Activated CD8-positive, alpha-beta T cell treated with anti-CD3 and anti-CD28 coated beads, Interleukin-2, amount 10 ng/mL, durations not matched to agents 7 days and 5 days (primary cell): ENCODE data around the gene ARHGDIG. TPM values are rescaled to one million over a fixed set of nuclear protein-coding genes. Genes with fewer than 3 reads are reported as not detected.
"Not testable (repeated sequence)": the region's sequence is repeated elsewhere in the genome, so short reads cannot be mapped to it uniquely, and the experiment has no call there.

ENCODE experiments used
- ATAC-seq: fragments of 150-1000 bp; cut with Tn5 transposase; one replicate; pipeline ENCODE4 v1.10.0; 2021; ENCODE audit warnings: moderate library complexity
- CTCF ChIA-PET: fragments of 350-600 bp; sonication (Branson Sonifier 250); formaldehyde crosslinking; loops from one replicate; lab custom pipeline; 2021; ENCODE audit warnings: antibody characterized with exemption; lab: Charles Lee
- POLR2A ChIA-PET: fragments of 350-600 bp; sonication (Branson Sonifier 250); formaldehyde crosslinking; loops from one replicate; lab custom pipeline; 2021; ENCODE audit warnings: antibody characterized with exemption; lab: Charles Lee
- DNase-seq: peaks from one replicate; pipeline ENCODE4 v3.0.0-alpha.2; 2020
- H3K27ac Mint-ChIP-seq: one replicate; pipeline ENCODE4 v1.8.0; 2021; ENCODE audit warnings: mild to moderate bottlenecking, mixed read lengths
- H3K27me3 Mint-ChIP-seq: one replicate; pipeline ENCODE4 v1.8.0; 2021; ENCODE audit warnings: low read depth, mixed read lengths
- H3K36me3 Mint-ChIP-seq: one replicate; pipeline ENCODE4 v1.8.0; 2021; ENCODE audit warnings: low read depth, mixed read lengths
- H3K4me1 Mint-ChIP-seq: one replicate; pipeline ENCODE4 v1.8.0; 2021; ENCODE audit warnings: low read depth, mixed read lengths
- H3K4me3 Mint-ChIP-seq: one replicate; pipeline ENCODE4 v1.8.0; 2021; ENCODE audit warnings: mild to moderate bottlenecking, mixed read lengths
- H3K9me3 Mint-ChIP-seq: one replicate; pipeline ENCODE4 v1.8.0; 2022; ENCODE audit warnings: mixed read lengths; ENCODE audit not compliant: insufficient read depth
- total RNA-seq, 2 experiments: library from RNA; stranded (reverse); gene quantifications; one replicate each; pipeline ENCODE4 v1.2.3, GENCODE V29; 2021

The ARHGDIG gene
- total RNA-seq, 2 experiments from 2014 or later: not detected

DNA sequence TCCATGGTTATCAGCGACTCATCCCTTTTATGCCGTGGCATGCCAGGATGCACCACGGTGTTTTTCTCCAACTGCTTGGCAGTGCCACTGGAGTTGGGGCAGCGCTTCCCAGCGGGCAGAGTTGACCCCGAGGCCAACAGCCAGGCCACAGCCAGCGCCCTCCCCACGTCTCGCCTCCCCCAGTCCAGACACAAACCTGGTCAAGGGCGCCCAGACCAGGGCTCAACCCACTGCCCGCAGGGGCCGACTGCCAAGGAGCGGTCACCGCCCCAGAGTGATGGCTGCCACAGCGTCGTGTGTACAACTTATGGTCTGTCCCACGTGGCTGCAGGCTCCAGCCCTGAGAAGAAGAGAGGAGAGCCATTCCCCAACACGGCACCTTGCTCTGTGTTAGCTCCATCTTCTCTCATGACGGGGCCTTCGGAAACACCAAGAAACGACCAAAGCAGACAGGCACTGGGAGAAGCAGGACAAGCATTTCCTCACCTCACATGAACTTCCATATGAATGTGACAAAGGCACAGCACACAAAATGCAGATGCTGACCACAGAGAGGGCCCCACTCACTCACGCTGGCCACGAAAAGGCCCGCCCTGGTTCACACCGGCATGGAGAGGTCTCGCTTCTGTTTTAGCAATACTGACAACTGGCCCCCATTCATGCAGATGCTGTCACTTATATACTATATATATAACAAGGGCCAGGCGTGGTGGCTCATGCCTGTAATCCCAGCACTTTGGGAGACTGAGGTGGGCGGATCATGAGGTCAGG, 45.2 kb downstream of the ARHGDIG start:
- ATAC-seq (no peak), DNase-seq (no peak)
- Mint-ChIP-seq H3K4me1 (peaks cover 36% of the 10 kb centered on the region), H3K27me3 (no peaks in the 10 kb centered on the region), H3K27ac (peak overlapping the region; percentile 75), H3K4me3 (peak overlapping the region; percentile 57), H3K36me3 (peaks cover 12% of the 10 kb centered on the region), H3K9me3 (no peaks in the 10 kb centered on the region)
- ChIA-PET CTCF (interaction anchor here (0.8 to 1.5 kb wide), 2 partner anchors 12 to 90 kb away, joined by 3 to 4 read pairs; partner anchors contain the start of gene FAM234A), POLR2A (interaction anchor here (1.5 to 1.6 kb wide), 2 partner anchors 26 to 91 kb away, joined by 4 to 5 read pairs; partner anchors contain the start of genes AXIN1 and FAM234A)

- Mint-ChIP-seq H3K4me1 (peaks cover 20% of the 10 kb centered on the region), H3K27ac (no peak overlapping the region), H3K4me3 (no peak overlapping the region), H3K36me3 (peaks cover 4% of the 10 kb centered on the region), H3K27me3 (no peaks in the 10 kb centered on the region), H3K9me3 (no peaks in the 10 kb centered on the region)
- ATAC-seq (no peak), DNase-seq (no peak)
- ChIA-PET CTCF (no interaction called here), POLR2A (no interaction called here)
Measured at GRCh38 chr16:330741-331140, 50.4 kb downstream of the ARHGDIG start.

GRCh38 chr16:331181-331814, 50.9 kb downstream of the ARHGDIG start:
- H3K27me3 Mint-ChIP-seq, DNase-seq, H3K27ac Mint-ChIP-seq, H3K36me3 Mint-ChIP-seq, ATAC-seq, CTCF ChIA-PET, POLR2A ChIA-PET, H3K9me3 Mint-ChIP-seq, H3K4me3 Mint-ChIP-seq: not testable (repeated sequence)
- H3K4me1 Mint-ChIP-seq: peaks cover 21% of the 10 kb centered on the region

Other genes starting within 250 kb of the ARHGDIG start
- 10 to 100 TPM; 47.7 to 48.2 TPM for gene POLR3K, start 227.0 kb upstream of the ARHGDIG start, total RNA-seq
- gene SNRNP25, start 226.8 kb upstream of the ARHGDIG start, total RNA-seq: 10 to 100 TPM; 62.3 to 63.2 TPM
- gene RHBDF1, start 208.0 kb upstream of the ARHGDIG start, total RNA-seq: under 1 TPM in 1 of 2 experiments, not detected in 1; 0.40 TPM
- 10 to 100 TPM; 48.6 to 49.3 TPM for gene MPG, start 202.4 kb upstream of the ARHGDIG start, total RNA-seq
- 10 to 100 TPM; 30.8 to 36.8 TPM for gene NPRL3, start 141.9 kb upstream of the ARHGDIG start, total RNA-seq
- not detected for gene HBZ, start 127.9 kb upstream of the ARHGDIG start, total RNA-seq
- gene HBM, start 114.6 kb upstream of the ARHGDIG start, total RNA-seq: not detected
- gene HBA2, start 107.7 kb upstream of the ARHGDIG start, total RNA-seq: not detected
- not detected for gene HBA1, start 103.9 kb upstream of the ARHGDIG start, total RNA-seq
- not detected for gene HBQ1, start 100.1 kb upstream of the ARHGDIG start, total RNA-seq
- 10 to 100 TPM; 56.1 to 58.4 TPM for gene LUC7L, start 51.1 kb upstream of the ARHGDIG start, total RNA-seq
- 10 to 100 TPM; 10.9 to 11.8 TPM for gene FAM234A, start 45.8 kb upstream of the ARHGDIG start, total RNA-seq
- gene RGS11, start 4.6 kb upstream of the ARHGDIG start, total RNA-seq: not detected
- not detected for gene PDIA2, start 2.6 kb downstream of the ARHGDIG start, total RNA-seq
- 10 to 100 TPM; 25.1 to 26.1 TPM for gene AXIN1, start 72.1 kb downstream of the ARHGDIG start, total RNA-seq
- 10 to 100 TPM; 95.3 to 95.8 TPM for gene MRPL28, start 89.9 kb downstream of the ARHGDIG start, total RNA-seq
- gene PGAP6, start 101.4 kb downstream of the ARHGDIG start, total RNA-seq: 10 to 100 TPM; 80.6 to 85.8 TPM
- 1 to 10 TPM; 5.2 to 6.8 TPM for gene NME4, start 116.6 kb downstream of the ARHGDIG start, total RNA-seq
- gene DECR2, start 121.3 kb downstream of the ARHGDIG start, total RNA-seq: 1 to 10 TPM; 4.7 to 6.3 TPM
- gene RAB11FIP3, start 145.1 kb downstream of the ARHGDIG start, total RNA-seq: 10 to 100 TPM; 20.7 to 23.4 TPM
- gene CAPN15, start 247.1 kb downstream of the ARHGDIG start, total RNA-seq: 10 to 100 TPM; 85.3 to 93.0 TPM